B cell (primary cell): ENCODE data around the gene ULK4.

ENCODE experiments used
- EZH2 ChIP-seq: IDR thresholded peaks from 2 replicates; pipeline ENCODE4 v1.6.1; 2012; ENCODE audit warnings: borderline replicate concordance, low read depth, mild to moderate bottlenecking, moderate library complexity, low read length; ENCODE audit not compliant: insufficient read depth, poor library complexity, severe bottlenecking
- TF ChIP-seq, protein P1 (sequence below): fragments of 200-600 bp; IDR thresholded peaks from one replicate; pipeline ENCODE4 v1.8.0; 2022; ENCODE audit warnings: antibody characterized with exemption, mild to moderate bottlenecking

GRCh38 chr3:41276191-41276590 is 685.7 kb downstream of the ULK4 start:
- TF ChIP-seq, protein P1, sequence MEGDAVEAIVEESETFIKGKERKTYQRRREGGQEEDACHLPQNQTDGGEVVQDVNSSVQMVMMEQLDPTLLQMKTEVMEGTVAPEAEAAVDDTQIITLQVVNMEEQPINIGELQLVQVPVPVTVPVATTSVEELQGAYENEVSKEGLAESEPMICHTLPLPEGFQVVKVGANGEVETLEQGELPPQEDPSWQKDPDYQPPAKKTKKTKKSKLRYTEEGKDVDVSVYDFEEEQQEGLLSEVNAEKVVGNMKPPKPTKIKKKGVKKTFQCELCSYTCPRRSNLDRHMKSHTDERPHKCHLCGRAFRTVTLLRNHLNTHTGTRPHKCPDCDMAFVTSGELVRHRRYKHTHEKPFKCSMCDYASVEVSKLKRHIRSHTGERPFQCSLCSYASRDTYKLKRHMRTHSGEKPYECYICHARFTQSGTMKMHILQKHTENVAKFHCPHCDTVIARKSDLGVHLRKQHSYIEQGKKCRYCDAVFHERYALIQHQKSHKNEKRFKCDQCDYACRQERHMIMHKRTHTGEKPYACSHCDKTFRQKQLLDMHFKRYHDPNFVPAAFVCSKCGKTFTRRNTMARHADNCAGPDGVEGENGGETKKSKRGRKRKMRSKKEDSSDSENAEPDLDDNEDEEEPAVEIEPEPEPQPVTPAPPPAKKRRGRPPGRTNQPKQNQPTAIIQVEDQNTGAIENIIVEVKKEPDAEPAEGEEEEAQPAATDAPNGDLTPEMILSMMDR: no peak
- TF ChIP-seq EZH2: no peak
